ENCODE measurements around the gene NTF3.

NTF3 gene

DNA sequence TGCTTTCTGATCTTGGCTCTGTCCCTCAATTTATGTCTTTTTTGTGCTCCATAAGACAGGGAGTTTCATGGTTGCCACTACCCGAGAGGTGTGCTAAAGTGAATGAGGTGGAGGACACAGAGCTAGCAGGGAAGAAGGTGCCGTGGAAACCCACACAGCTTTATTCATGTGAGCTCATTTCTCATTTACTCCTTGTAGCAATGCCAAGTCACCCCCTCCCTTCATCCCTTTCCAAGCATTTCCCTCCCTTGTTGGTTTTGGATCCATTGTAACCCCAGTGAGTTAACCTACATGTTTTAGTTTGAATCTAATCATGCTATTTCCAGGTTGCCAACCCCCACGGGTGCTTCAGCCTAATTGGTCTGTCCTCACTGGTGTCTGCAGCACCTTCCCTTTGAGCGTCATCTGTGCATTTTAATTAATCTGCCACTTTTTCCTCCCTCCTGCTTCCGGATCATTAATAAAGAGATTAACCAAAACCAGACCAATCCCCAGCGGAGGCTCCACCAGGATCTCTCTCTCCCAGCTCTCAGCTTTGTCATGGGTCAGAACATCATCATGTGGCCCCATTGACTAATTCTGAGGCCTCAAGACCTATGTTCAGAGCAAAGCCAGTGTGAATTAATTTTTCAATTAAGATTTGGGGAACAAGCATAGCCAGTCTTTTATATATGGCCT, 56.2 kb downstream of the NTF3 start:
- no peak for DNase-seq (ENCODE audit: low read depth, low spot score)

DNA sequence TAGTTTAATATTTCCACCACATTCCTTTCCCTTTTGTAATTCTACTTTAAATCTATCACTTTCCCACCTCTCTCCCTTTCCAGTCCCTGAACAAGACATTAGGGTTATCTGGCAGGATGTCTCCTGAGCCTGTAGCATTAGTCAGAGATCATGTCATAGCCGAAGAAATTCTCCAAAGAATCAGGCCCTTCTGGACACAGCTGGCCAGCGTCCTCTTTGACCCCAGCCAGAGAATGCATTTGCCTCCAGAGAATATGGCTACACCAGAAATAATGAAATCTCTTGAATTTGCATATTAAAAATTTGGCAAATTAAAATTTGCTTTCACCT, 56.7 kb downstream of the NTF3 start:
- DNase-seq (ENCODE audit: low read depth, low spot score): no peak

DNA sequence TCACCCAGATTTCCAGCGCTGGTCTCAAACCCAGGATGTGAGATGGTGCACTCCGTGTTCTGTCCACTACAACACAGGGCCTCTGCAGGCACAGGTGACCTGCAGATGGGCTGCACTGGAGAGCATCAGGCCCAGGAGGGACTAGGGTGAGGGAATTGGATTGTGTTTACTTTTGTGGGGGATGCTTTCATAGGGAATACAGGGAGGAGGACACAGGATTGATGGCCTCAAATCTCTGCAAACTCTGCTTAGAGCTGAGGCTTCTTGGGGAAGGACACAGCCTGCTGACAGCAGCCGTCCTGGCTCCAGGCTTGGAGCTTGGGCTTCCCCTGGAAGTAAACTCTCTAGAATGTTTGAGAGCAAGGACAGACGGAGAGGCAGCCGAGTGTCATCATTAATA, 57.1 kb downstream of the NTF3 start:
- no peak for DNase-seq (ENCODE audit: low read depth, low spot score)

DNA sequence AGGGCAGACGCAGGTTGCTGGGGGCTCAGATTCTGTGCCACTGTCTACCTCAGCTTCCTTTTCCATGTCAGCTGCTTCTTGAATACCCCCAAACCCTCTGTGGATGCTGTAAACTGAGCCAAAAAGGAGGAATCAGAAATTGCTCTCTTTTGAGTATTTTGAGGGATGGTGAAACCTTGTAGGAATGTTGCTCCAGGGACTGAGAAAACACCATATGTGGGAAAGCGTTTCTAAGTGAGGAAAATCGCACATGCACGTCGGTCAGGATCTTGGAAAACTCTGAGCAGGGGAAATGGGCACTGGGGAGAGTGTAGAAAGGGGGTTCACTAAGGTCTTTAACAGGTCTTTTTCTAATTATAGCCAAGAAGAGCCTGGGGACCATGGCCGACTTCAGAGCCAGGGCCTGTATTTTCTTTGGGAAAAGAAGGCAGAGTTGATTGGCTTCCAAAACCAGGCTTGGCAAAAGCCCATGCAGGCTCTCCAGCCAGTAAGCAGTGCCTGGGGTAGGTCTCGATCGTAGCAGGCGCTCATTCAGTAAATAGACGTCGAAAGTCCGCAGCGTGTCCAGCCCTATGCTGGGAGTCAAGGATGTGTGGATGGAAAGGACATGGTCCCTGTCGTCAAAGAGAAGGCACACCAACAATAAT, 58.0 kb downstream of the NTF3 start:
- DNase-seq (ENCODE audit: low read depth, low spot score): no peak

DNA sequence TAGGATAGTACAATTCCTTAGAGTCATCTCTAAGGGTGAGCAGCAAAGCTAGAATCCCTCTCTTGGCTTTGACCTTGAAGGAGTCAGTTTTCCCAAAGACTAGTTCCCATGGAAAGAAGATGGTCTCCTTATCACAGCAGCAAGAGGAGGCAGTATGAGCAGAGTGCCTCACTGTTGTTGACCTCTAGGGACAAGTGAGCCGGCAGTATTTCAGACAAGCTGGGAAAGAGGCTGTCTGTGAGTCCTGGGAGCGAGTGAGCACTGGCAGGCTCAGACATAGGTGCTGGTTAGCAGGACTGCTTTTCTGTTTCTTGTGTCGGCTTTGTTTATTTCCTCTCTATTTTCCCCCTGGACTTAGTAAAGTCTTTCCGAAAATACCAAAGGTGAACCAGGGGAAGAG, 60.7 kb downstream of the NTF3 start:
- no peak for DNase-seq (ENCODE audit: low read depth, low spot score)

DNA sequence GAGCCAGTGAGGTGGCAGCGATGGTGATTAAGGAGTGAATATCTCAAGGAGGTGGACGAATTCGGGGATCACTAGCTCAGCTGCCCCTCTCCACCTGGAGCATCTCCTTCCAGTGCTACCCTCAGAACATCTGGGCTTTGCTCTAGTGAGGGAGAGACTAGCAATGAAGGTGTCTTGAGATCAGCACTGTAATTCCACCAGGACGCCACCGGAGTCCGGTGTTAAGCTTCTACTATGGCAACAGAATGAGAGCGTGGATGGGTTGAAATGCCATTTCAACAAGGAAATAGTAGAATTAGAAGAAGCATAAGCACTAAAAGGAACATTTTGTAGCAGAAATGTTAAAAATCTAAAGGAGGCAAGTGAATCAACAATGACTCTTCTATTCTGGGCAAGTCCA, 61.1 kb downstream of the NTF3 start:
- no peak for DNase-seq (ENCODE audit: low read depth, low spot score)

DNA sequence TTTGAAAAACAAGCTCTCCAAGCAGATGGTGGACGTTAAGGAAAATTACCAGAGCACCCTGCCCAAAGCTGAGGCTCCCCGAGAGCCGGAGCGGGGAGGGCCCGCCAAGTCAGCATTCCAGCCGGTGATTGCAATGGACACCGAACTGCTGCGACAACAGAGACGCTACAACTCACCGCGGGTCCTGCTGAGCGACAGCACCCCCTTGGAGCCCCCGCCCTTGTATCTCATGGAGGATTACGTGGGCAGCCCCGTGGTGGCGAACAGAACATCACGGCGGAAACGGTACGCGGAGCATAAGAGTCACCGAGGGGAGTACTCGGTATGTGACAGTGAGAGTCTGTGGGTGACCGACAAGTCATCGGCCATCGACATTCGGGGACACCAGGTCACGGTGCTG, 62.4 kb downstream of the NTF3 start:
- DNase-seq (ENCODE audit: low read depth, low spot score): no peak

DNA sequence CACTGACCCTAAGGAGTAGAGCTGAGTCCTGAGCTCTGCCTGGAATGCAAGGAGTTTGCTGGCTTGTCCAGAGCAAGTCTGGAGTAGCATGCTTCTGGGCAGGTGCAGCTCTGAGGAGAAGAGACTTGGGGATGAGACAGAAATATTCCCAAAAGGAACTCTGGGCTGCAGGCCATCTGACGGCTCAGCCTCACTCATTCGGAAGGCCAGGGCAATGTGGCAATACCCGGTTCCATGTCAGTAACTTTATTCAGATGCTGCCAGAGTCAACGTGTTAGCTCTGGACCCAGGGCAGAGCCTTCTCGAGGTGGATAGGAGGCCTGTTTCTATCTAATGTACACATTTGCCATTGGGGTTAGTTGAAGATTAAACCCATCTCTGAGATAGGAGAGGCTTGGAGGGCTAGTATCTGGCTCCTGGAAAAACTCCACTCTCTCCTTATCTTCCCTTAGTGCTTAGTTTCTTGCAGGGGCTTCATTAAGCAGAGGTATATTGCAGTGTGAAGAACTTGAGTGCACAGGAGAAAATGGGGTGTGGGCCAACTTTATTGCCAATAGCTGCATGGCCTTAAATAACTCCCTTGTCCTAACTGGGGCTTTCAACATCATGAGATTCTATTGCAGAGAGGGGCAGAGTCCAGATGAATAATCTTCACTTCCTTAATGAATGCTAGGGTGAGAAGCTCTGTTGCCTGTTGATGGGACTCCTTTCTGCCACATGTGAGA, 65.6 kb downstream of the NTF3 start:
- DNase-seq (ENCODE audit: low read depth, low spot score): no peak

DNA sequence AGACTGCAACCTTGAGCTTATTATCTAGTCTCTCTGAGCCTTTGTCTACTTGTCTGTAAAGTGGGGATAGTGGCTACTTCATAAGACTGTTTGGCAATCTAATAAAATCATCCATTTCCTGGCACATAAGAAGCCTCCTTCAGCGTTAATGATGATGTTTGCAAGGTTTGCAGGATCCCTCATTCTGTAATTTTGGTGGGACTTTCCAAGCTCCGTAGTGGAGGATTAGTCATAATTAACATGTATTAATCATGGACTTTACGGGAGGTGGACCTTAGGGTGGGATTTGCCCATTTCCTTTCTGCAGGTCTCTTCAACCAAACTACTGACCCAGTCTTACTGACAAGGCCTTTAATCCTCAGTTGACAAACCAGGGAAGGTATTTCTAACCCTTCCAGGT, 66.2 kb downstream of the NTF3 start:
- DNase-seq (ENCODE audit: low read depth, low spot score): no peak

DNA sequence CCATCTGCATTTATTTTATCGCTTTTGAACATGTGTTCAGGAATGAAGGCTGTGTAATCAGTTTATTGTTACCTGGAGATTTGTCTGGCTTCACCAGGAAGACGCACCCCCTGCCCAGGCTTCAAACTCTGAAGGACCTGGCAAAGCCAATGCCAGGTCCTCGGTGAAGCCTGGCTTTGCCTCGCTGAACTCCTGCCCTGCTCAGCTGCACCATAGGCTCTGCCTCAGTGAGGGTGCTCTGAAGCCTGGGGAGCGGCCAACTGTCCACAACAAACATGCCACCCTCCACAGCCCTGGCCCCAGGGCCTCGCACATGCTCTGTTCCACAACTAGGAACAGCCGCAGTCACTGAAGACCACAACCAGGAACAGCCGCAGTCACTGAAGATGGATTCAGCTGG, 66.9 kb downstream of the NTF3 start:
- no peak for DNase-seq (ENCODE audit: low read depth, low spot score)

DNA sequence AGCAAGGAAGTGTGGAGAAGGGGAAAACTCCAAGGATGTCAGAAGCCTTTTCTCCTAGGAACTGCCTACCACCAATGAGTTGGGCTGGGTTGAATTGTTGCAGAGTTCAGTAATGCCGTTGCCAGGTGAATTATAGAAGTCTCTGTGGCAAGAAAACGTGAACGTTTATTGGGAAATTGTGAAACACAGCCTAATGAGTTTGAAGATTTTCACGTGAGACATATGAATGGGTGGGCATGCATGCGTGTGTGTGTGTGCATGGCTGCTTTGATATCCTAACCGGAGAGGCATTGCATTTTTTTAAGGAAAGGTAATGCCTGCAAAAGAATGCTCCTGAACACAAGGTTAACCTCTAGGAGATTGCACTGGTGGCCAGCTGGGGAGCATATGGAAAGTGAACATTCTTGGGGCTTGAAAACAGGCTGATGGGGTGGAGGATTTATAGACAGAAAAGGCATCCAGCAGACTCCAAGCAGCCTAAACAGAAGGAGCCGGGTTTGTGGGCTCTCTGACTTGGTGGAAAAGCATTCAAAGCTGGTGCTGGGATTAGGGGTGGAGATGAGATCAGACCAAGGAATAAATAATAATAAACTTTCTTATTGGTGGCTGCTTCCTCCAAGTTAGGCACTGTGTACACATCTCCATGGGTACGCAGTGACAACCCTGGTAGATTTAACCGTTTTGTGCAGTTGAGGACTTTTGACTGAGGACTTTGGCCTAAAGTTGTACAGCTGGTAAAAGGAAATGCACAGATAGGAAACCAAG, 67.8 kb downstream of the NTF3 start:
- DNase-seq (ENCODE audit: low read depth, low spot score): no peak

DNA sequence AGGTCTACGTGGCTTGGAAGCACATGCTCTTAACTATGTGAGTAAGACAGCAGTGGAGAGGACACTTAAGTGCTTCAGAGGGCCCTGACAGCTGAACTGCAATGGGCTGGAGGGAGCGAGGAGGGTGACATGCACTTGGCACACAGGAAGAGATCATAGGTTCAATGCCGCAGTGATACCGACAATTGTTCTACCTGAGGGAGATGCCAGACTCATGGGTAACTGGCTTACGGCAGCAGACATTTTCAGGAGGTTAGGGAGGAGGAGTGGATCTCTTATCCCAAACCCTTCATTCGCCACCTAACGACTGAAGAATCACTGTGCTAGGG, 68.4 kb downstream of the NTF3 start:
- no peak for DNase-seq (ENCODE audit: low read depth, low spot score)

DNA sequence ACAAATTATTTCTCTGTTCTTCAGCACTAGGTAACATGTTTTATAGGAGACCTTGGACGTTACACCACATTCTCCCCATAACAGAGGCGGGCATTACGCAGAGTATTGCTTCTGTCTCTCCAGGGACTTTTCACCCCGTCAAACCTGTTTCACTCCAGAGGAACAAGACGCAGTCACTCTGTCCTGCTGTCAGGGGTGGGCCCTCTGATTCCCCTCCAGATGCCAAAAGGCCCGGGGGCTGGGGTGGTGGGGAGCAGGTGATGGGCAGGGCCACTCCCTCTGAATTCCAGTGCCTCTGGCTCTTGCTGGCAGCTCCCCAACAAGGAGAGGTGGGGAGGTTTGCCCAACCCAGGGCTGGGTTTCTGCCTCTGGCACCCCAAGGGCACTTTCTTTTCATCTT, 71.9 kb downstream of the NTF3 start:
- DNase-seq (ENCODE audit: low read depth, low spot score): no peak

DNA sequence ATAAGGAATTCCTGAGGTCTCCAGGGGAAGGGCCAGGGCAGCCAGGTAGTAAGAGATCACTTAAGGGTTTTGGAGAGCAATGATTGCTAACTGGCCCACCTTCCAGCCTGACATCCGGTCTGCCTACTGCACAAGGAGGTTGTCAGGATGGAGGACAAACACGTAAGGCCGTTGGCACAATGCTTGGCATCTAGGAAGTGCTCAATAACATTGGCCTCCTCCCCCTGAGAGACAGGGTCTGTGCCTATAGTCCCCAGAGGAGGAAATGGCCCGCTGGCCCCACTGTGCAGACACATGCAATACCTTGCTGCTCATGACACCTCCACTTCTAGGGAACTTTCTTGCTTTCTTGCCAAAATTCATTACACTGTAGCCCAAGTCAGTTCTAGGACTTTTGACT, 73.2 kb downstream of the NTF3 start:
- no peak for DNase-seq (ENCODE audit: low read depth, low spot score)

DNA sequence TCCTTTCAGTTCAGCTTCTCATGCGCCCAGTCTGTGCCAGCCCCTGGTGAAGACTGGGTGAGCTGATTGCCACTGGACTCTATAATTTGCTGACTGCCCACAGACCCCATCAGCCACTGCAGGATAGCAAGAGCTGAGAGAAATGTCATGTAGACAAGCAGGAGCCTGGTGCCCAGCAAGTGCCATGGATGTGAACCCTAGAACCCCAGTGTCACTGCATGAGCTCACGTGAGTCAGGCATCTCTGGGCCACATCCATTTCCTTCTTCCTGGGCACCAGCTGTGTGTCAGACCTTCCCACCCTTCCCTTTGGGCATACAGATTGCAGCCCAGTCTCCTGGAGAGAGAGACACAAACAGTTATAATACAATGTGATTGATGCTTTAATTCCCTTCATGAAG, 73.8 kb downstream of the NTF3 start:
- DNase-seq (ENCODE audit: low read depth, low spot score): no peak

DNA sequence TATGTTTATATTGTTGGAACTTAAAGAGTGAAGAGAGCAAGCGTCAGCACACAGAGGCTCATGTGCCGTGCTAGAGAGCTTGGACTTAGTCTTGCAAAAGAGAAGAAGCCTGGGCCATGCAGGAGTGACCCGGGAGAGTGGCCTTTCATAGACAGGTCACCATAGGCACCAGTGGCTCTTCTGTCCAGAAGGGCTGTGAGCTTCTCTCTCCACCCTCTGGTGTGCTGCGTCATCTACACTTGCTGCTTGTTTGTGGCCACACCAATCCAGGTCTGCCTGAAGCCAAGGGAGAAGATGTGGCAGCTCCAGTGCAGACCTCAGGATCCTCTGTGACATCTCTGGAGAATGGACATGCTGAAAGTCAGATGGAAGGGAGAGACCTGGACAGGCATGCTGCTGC, 74.4 kb downstream of the NTF3 start:
- no peak for DNase-seq (ENCODE audit: low read depth, low spot score)

DNA sequence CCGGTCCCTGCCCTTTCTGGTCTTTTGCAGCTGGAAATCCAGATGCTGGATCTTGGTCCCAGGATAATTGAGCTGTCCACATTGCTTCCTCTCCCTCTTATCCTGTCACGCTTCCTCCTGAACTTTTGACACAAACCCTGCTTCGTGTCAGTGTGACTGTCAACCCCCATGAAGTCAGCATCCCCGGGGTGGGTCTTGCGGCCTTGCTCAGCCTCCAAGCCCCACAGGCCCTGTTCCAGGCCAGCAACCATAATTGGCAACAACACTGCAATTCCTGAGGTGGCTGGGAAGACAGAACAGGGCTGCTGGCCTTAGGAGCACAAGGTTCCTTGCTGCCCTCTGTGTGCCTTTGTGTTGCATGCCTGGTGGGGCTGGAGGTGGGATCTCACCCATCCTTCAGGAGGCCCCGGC, 74.9 kb downstream of the NTF3 start:
- no peak for DNase-seq (ENCODE audit: low read depth, low spot score)

DNA sequence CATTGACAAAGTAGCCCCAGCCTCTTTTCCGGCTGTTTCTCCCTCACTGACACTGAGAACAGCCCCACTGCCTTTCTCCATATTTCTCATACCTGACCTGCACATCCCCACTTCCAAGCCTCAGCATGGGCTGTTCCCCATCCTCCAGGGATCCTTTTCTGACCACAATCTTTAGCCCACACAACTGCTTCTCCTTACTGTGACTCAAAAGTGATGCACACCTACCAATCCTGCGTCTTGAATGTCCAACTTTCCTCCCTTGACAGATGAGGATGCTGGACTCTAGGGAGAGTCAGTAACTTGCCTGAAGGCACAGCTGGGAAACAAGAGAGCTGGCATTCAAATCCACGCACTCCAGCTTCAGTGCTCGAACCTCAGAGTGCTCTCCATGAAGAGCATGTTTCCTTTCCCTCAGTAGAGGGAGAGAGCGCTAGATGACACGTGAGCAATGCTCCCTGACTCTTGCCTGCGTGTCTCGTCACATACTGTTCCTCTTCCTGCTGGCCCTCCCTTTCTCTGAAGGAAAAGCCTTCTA, 75.6 kb downstream of the NTF3 start:
- no peak for DNase-seq (ENCODE audit: low read depth, low spot score)

DNA sequence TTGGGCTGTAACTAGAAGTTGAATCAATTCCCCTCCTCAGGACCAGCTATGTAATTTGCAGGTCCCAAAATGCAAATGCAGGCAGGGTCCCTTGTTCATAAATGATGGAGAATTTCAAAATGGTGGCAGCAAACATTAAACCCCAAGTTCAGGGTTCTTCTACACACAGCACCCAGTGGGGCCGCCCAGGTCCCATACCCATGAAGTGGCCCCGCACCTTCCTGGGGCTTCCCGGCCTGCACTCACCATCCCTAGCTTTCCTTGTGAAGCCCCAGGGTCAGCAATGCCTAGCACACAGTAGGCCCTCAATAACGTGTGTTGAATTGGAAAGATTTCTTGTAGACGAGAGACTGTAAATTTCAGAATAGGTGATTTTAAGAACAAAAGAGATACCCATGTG, 76.0 kb downstream of the NTF3 start:
- no peak for DNase-seq (ENCODE audit: low read depth, low spot score)

DNA sequence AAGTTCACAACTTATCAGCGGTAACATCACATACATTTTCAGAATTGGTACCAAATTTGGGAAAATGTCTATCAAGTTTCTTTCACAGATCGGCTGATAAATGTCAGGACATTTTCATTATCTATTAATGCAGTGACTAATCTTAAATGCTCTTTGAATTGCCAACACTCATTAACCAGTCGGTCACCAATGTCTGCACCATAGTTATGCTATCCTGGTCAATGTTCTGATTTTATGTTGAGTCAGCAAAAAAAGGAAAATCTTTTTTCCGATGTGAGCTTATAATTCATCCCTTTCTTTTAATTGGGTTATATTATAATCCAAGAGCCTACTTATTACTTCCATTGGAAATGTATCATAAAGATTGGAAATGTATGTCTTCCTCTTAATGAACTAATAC, 77.2 kb downstream of the NTF3 start:
- DNase-seq (ENCODE audit: low read depth, low spot score): no peak

DNA sequence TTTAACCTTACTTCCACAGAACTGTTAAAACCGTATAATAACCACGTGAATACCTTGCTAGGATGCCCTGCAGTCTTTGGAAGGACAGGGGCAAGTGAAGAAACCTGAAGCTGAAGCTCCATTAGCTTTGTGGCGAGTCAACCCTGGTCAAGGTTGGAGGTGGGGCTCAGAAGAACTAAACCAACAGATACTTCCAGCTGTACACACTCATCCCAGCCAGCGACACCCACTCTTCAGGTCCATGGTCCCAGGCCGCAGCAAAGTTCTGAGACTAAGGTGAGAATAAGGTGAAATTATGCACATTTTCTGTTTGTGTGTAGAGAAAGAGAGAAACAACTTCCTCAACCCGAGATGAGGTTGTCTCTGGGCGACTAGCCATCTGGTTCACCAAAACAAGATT, 77.6 kb downstream of the NTF3 start:
- DNase-seq (ENCODE audit: low read depth, low spot score): no peak

DNA sequence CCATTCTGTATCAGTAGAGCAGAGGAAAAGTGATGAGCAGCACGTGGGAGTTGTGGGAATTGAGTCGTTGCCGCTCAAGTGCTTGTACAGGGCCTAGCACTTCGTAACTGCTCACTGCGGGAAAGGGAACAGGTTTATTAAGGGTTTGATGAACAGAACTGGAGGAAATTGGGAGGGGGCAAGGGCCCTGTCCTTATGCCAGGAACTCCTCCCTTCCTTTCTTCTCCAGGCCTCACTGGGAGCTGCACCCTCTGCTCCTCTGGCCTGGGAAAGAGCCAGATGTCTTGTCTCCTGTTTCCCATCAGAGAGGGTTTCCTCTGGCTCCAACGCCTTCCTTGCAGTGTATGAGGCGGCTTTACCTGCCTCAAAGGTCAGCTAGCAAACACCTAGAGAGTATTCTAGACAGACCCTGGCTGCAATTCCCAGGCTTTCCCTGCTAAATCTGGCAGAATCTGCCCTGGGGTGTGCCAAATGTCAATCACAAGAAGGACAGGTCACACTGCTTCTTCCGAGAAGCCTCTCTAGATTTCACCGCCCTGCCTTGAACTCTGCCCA, 78.4 kb downstream of the NTF3 start:
- DNase-seq (ENCODE audit: low read depth, low spot score): no peak
